MCF 10A (cell line): Measurements from ENCODE around the gene GAGE12E. TPM values are rescaled to one million over a fixed set of nuclear protein-coding genes. Genes with fewer than 3 reads are reported as not detected.
"Not testable (repeated sequence)": the region's sequence is repeated elsewhere in the genome, so short reads cannot be mapped to it uniquely, and the experiment has no call there.

ENCODE experiments used
- BruUV-seq: library from RNA; stranded (reverse); fragments of 400-500 nt; replicated peaks from 2 replicates; lab custom pipeline; 2021; lab: Mats Ljungman, UMichigan
- CTCF ChIA-PET: fragments of 300-600 bp; sonication (Branson Sonifier 250); formaldehyde crosslinking; extraction: SDS; loops from one replicate; lab custom pipeline; 2021; ENCODE audit warnings: antibody characterized with exemption, inconsistent platforms; lab: Yijun Ruan, JAX
- POLR2A ChIA-PET: fragments of 300-600, 350-650 bp; sonication (Branson Sonifier 250); formaldehyde crosslinking; extraction: SDS; loops from one replicate; lab custom pipeline; 2020; ENCODE audit warnings: antibody characterized with exemption, inconsistent platforms; lab: Yijun Ruan, JAX
- DNase-seq: peaks from one replicate; pipeline ENCODE4 v3.0.0-alpha.2; 2018; ENCODE audit not compliant: unreplicated experiment
- H3K27ac Mint-ChIP-seq: one replicate; pipeline ENCODE4 v1.8.0; 2022; ENCODE audit warnings: mild to moderate bottlenecking, low read depth, mixed read lengths; ENCODE audit not compliant: unreplicated experiment
- H3K27me3 Mint-ChIP-seq: one replicate; pipeline ENCODE4 v1.8.0; 2022; ENCODE audit warnings: mixed read lengths; ENCODE audit not compliant: insufficient read depth, unreplicated experiment
- H3K36me3 Mint-ChIP-seq: one replicate; pipeline ENCODE4 v1.8.0; 2022; ENCODE audit warnings: mild to moderate bottlenecking, moderate library complexity, mixed read lengths; ENCODE audit not compliant: insufficient read depth, unreplicated experiment
- H3K4me1 Mint-ChIP-seq: one replicate; pipeline ENCODE4 v1.8.0; 2022; ENCODE audit warnings: mixed read lengths; ENCODE audit not compliant: insufficient read depth, unreplicated experiment
- H3K4me3 Mint-ChIP-seq: one replicate; pipeline ENCODE4 v1.8.0; 2022; ENCODE audit warnings: mild to moderate bottlenecking, moderate library complexity, mixed read lengths; ENCODE audit not compliant: unreplicated experiment
- H3K9me3 Mint-ChIP-seq: one replicate; pipeline ENCODE4 v1.8.0; 2022; ENCODE audit warnings: mixed read lengths; ENCODE audit not compliant: unreplicated experiment
- intact Hi-C: fragments of 100-400 bp; cut with micrococcal nuclease; formaldehyde crosslinking; loops from 2 replicates; pipeline ENCODE4 v1.14.1; 2022
- total RNA-seq: library from RNA; stranded (reverse); gene quantifications from 2 replicates; pipeline ENCODE4 v1.2.3, GENCODE V29; 2022

Gene GAGE12E
- total RNA-seq, 1 experiment from 2014 or later = not detected

GRCh38 chrX:49589769-49590478, 38.8 kb downstream of the GAGE12E start:
- H3K4me3 Mint-ChIP-seq, H3K27me3 Mint-ChIP-seq, CTCF ChIA-PET, intact Hi-C loops, DNase-seq, H3K9me3 Mint-ChIP-seq, POLR2A ChIA-PET, H3K36me3 Mint-ChIP-seq, H3K27ac Mint-ChIP-seq, H3K4me1 Mint-ChIP-seq, BruUV-seq: not testable (repeated sequence)

- CTCF ChIA-PET, H3K4me3 Mint-ChIP-seq, POLR2A ChIA-PET, intact Hi-C loops, H3K36me3 Mint-ChIP-seq, H3K27me3 Mint-ChIP-seq, H3K9me3 Mint-ChIP-seq, DNase-seq, H3K4me1 Mint-ChIP-seq, H3K27ac Mint-ChIP-seq, BruUV-seq: not testable (repeated sequence)
Measured at GRCh38 chrX:49590488-49590887, 39.4 kb downstream of the GAGE12E start.

GRCh38 chrX:49598720-49599119, 47.6 kb downstream of the GAGE12E start, which contains the start of gene GAGE1:
GAGE1 (plus strand) TSS chrX:49599020; CDS start chrX:49600175, 1,155 bp downstream.
- BruUV-seq, H3K27ac Mint-ChIP-seq, H3K36me3 Mint-ChIP-seq, DNase-seq, POLR2A ChIA-PET, CTCF ChIA-PET, intact Hi-C loops, H3K4me3 Mint-ChIP-seq, H3K27me3 Mint-ChIP-seq, H3K4me1 Mint-ChIP-seq, H3K9me3 Mint-ChIP-seq: not testable (repeated sequence)

Other genes with a start within 250 kb of the GAGE12E start
- not detected in 2 replicates for gene GAGE10, start 247.6 kb upstream of the GAGE12E start, total RNA-seq
- not detected in 2 replicates for gene GAGE12J, start 229.3 kb upstream of the GAGE12E start, total RNA-seq
- gene GAGE13, start 219.7 kb upstream of the GAGE12E start, total RNA-seq = not detected in 2 replicates
- gene GAGE12C, start 19.1 kb upstream of the GAGE12E start, total RNA-seq = not detected in 2 replicates
- not detected in 2 replicates for gene GAGE12D, start 9.6 kb upstream of the GAGE12E start, total RNA-seq
- not detected in 2 replicates for gene GAGE12F, start 9.6 kb downstream of the GAGE12E start, total RNA-seq
- gene GAGE12G, start 19.1 kb downstream of the GAGE12E start, total RNA-seq = not detected in 2 replicates
- gene GAGE12H, start 28.7 kb downstream of the GAGE12E start, total RNA-seq = not detected in 2 replicates
- not detected in 2 replicates for gene GAGE2A, start 38.2 kb downstream of the GAGE12E start, total RNA-seq
- gene GAGE1, start 47.7 kb downstream of the GAGE12E start, total RNA-seq = not detected in 2 replicates
- gene PAGE1, start 144.7 kb downstream of the GAGE12E start, total RNA-seq = not detected in 2 replicates